HepG2 (cell line): ENCODE results near the gene MYO16. TPM values are rescaled to one million over a fixed set of nuclear protein-coding genes. Genes with fewer than 3 reads are reported as not detected.

ENCODE experiments used
- ATAC-seq: fragments of 200-7000 bp; cut with Tn5 transposase; 3 replicates; pipeline ENCODE4 v1.9.1; 2020; ENCODE audit warnings: mild to moderate bottlenecking, moderate library complexity
- BruUV-seq: library from RNA; stranded (reverse); fragments of 400-500 nt; replicated peaks from 2 replicates; lab custom pipeline; 2021; lab: Mats Ljungman, UMichigan
- CTCF ChIA-PET: fragments of 300-600 bp; formaldehyde crosslinking; extraction: SDS; loops from one replicate; lab custom pipeline; 2021; ENCODE audit warnings: low total read pairs, inconsistent platforms, low intra/inter-chr PET ratio; lab: Yijun Ruan, JAX
- POLR2A ChIA-PET: fragments of 350-600 bp; sonication (Branson Sonifier 250); formaldehyde crosslinking; loops from one replicate; lab custom pipeline; 2020; ENCODE audit warnings: antibody characterized with exemption, inconsistent platforms; lab: Yijun Ruan, JAX
- DNase-seq: peaks from one replicate; pipeline ENCODE4 v3.0.0-alpha.2; 2015; ENCODE audit warnings: low spot score
- FAIRE-seq: peaks from 3 replicates; lab custom pipeline; 2011; peaks lifted over from hg19 to GRCh38; lab: Jason Lieb, UNC
- H2AFZ ChIP-seq: one replicate; pipeline ENCODE4 v1.6.1; 2011; ENCODE audit warnings: low read length, inconsistent platforms
- H3K27ac ChIP-seq: fragments of 300-600 bp; 3 replicates; pipeline ENCODE4 v1.8.0; 2011; ENCODE audit warnings: mixed run types, mild to moderate bottlenecking, mixed read lengths, low read length, inconsistent platforms; ENCODE audit not compliant: insufficient read depth; ENCODE audit errors: extremely low read length
- H3K27me3 ChIP-seq, 2 experiments: fragments of 200-600 bp in 1 of 2; 2 replicates in 1 of 2; 3 replicates in 1 of 2; pipeline versions ENCODE4 v1.6.0 to v1.8.0; 2011; ENCODE audit warnings: low read length in 2 of 2, mild to moderate bottlenecking in 2 of 2, moderate library complexity in 2 of 2, inconsistent platforms in 1 of 2; ENCODE audit not compliant: insufficient read depth in 2 of 2, control insufficient read depth in 1 of 2
- H3K36me3 ChIP-seq, 2 experiments: fragments of 200-600 bp in 1 of 2; replicated peaks in 1 of 2; 2 replicates in 1 of 2; 3 replicates in 1 of 2; pipeline versions ENCODE4 v1.5.1 to v1.8.0; 2011; ENCODE audit warnings: low read length in 2 of 2, inconsistent platforms in 1 of 2; ENCODE audit not compliant: insufficient read depth in 2 of 2, control insufficient read depth in 1 of 2
- H3K4me1 ChIP-seq: 2 replicates; pipeline ENCODE4 v1.5.1; 2012; ENCODE audit warnings: low read length, inconsistent platforms; ENCODE audit not compliant: insufficient read depth
- H3K4me2 ChIP-seq: 2 replicates; pipeline ENCODE4 v1.6.0; 2011; ENCODE audit warnings: low read depth, low read length, inconsistent platforms
- H3K4me3 ChIP-seq, 3 experiments: fragments of 200-600 bp in 1 of 3; sonication (generic), shearing (Covaris generic) in 1 of 3; replicated peaks in 1 of 3; 2 replicates each; pipeline ENCODE4 v1.5.1; 2011 to 2016; ENCODE audit warnings: low read length in 3 of 3, inconsistent platforms in 2 of 3, low read depth in 2 of 3, mild to moderate bottlenecking in 2 of 3, control low read depth in 1 of 3, mixed read lengths in 1 of 3; ENCODE audit not compliant: insufficient read depth in 1 of 3
- H3K79me2 ChIP-seq: one replicate; pipeline ENCODE4 v1.6.1; 2011; ENCODE audit warnings: low read length, inconsistent platforms; ENCODE audit not compliant: insufficient read depth
- H3K9ac ChIP-seq: 2 replicates; pipeline ENCODE4 v1.6.0; 2011; ENCODE audit warnings: mild to moderate bottlenecking, low read depth, low read length, inconsistent platforms; ENCODE audit not compliant: insufficient read depth
- H3K9me3 ChIP-seq: 2 replicates; pipeline ENCODE4 v1.5.1; 2012; ENCODE audit warnings: mild to moderate bottlenecking, low read length
- H4K20me1 ChIP-seq: 2 replicates; pipeline ENCODE4 v1.6.0; 2011; ENCODE audit warnings: inconsistent platforms, mild to moderate bottlenecking, low read length, moderate library complexity; ENCODE audit not compliant: insufficient read depth
- BRD4 ChIP-seq: sonication (generic); formaldehyde crosslinking; IDR thresholded peaks from 2 replicates; pipeline ENCODE4 v1.4.0; 2020; ENCODE audit warnings: missing genetic modification reagents
- GMEB1 ChIP-seq: sonication (generic); formaldehyde crosslinking; IDR thresholded peaks from 2 replicates; pipeline ENCODE4 v1.5.1; 2020; ENCODE audit warnings: missing genetic modification reagents, mild to moderate bottlenecking, borderline replicate concordance
- HES4 ChIP-seq: sonication (generic); formaldehyde crosslinking; IDR thresholded peaks from 2 replicates; pipeline ENCODE4 v1.9.0; 2021; ENCODE audit warnings: mild to moderate bottlenecking, missing genetic modification reagents, borderline replicate concordance
- HMG20A ChIP-seq: IDR thresholded peaks from 2 replicates; pipeline ENCODE4 v1.6.1; 2016; ENCODE audit warnings: borderline replicate concordance
- IKZF4 ChIP-seq: sonication (generic); formaldehyde crosslinking; IDR thresholded peaks from 2 replicates; pipeline ENCODE4 v1.5.1; 2020; ENCODE audit warnings: borderline replicate concordance, mild to moderate bottlenecking, low read depth, missing genetic modification reagents; ENCODE audit errors: not compliant biosample characterization
- MAFF ChIP-seq: IDR thresholded peaks from 2 replicates; pipeline ENCODE4 v1.6.1; 2011; ENCODE audit warnings: low read depth, low read length, improper control_type of control experiment
- MAFK ChIP-seq, 2 experiments: IDR thresholded peaks in 1 of 2; conservative IDR thresholded peaks in 1 of 2; 2 replicates each; pipeline ENCODE4 v1.6.1; 2011; ENCODE audit warnings: improper control_type of control experiment in 2 of 2, low read length in 2 of 2
- MZF1 ChIP-seq: sonication (generic); formaldehyde crosslinking; IDR thresholded peaks from 2 replicates; pipeline ENCODE4 v1.8.1; 2023; ENCODE audit warnings: mild to moderate bottlenecking, missing genetic modification reagents, borderline replicate concordance
- NFE2 ChIP-seq: sonication (generic); formaldehyde crosslinking; IDR thresholded peaks from 2 replicates; pipeline ENCODE4 v1.4.0; 2020; ENCODE audit warnings: missing genetic modification reagents
- PAX8 ChIP-seq: sonication (generic); formaldehyde crosslinking; IDR thresholded peaks from 2 replicates; pipeline ENCODE4 v1.8.0; 2022; ENCODE audit warnings: mild to moderate bottlenecking, missing genetic modification reagents, borderline replicate concordance
- TMF1 ChIP-seq: sonication (generic); formaldehyde crosslinking; IDR thresholded peaks from 2 replicates; pipeline ENCODE4 v1.8.1; 2022; ENCODE audit warnings: low read depth, missing genetic modification reagents
- ZNF12 ChIP-seq: sonication (generic); formaldehyde crosslinking; IDR thresholded peaks from 2 replicates; pipeline ENCODE4 v1.5.0; 2020; ENCODE audit warnings: missing genetic modification reagents
- ZNF512B ChIP-seq: sonication (generic); formaldehyde crosslinking; IDR thresholded peaks from 2 replicates; pipeline ENCODE4 v1.5.1; 2020; ENCODE audit warnings: missing genetic modification reagents, mild to moderate bottlenecking, borderline replicate concordance
- ZNF564 ChIP-seq: sonication (generic); formaldehyde crosslinking; IDR thresholded peaks from 2 replicates; pipeline ENCODE4 v1.8.1; 2023; ENCODE audit warnings: mild to moderate bottlenecking, missing genetic modification reagents
- ZNF737 ChIP-seq: sonication (generic); formaldehyde crosslinking; IDR thresholded peaks from 2 replicates; pipeline ENCODE4 v1.5.0; 2020; ENCODE audit warnings: missing genetic modification reagents, mild to moderate bottlenecking, borderline replicate concordance
- ZNF841 ChIP-seq: sonication (generic); formaldehyde crosslinking; IDR thresholded peaks from 2 replicates; pipeline ENCODE4 v1.8.1; 2023; ENCODE audit warnings: missing genetic modification reagents, borderline replicate concordance
- WGBS: methylation state at CpG from one replicate; pipeline ENCODE4 v1.1.6; 2017; ENCODE audit warnings: low lambda C conversion rate; 5-methylcytosine and 5-hydroxymethylcytosine counted together
- in situ Hi-C: cut with HindIII; loops from 2 replicates; pipeline ENCODE4 v1.10.0; 2017; ENCODE audit warnings: low pct_unique_long_range_greater_than_20kb; ENCODE audit not compliant: extremely low pct_ligation_motif_present
- intact Hi-C: fragments of 100-400 bp; cut with micrococcal nuclease; formaldehyde crosslinking; loops from one replicate; pipeline ENCODE4 v1.10.0; 2022; ENCODE audit not compliant: unreplicated experiment
- polyA plus RNA-seq, 8 experiments: library from polyadenylated mRNA; depleted of rRNA in 3 of 8; stranded (reverse) in 7 of 8; unstranded in 1 of 8; fragments of >200 nt; fragmentation: Illumina TruSeq in 4 of 8; extraction: Trizol in 4 of 8; gene quantifications; 2 replicates each; pipeline versions ENCODE4 v1.2.1 to v1.2.3, GENCODE V29; 2011 to 2016; ENCODE audit warnings: low read depth in 4 of 8, missing spikeins in 1 of 8, mixed read lengths in 1 of 8; ENCODE audit not compliant: insufficient read depth in 1 of 8
- total RNA-seq, 5 experiments: library from RNA; depleted of rRNA; stranded (reverse); fragments of >200 nt; fragmentation: Illumina TruSeq; extraction: Trizol; gene quantifications; 2 replicates each; pipeline ENCODE4 v1.2.3, GENCODE V29; 2016; ENCODE audit warnings: low read depth in 1 of 5

Gene MYO16
- total and polyA plus RNA-seq, 2 of the 13 experiments (the other 11 are each of a cell fraction or from before 2014, with no cell fraction given), result not detected

GRCh38 chr13:108797354-108797753 lies 167.9 kb downstream of the MYO16 start:
- BruUV-seq, result no TSS peak
- in situ Hi-C loops, result no loop called here
- WGBS, result 3% methylated on average over 3 of the region's 3 CpGs
- POLR2A ChIA-PET, result no interaction called here
- no peak overlapping the region for H3K4me3 ChIP-seq
- H2AFZ ChIP-seq, result no peak overlapping the region
- H3K79me2 ChIP-seq, result no peaks in the 10 kb centered on the region
- H4K20me1 ChIP-seq, result no peaks in the 10 kb centered on the region
- no peak for FAIRE-seq
- intact Hi-C loops, result no loop called here
- CTCF ChIA-PET, result no interaction called here
- no peak for DNase-seq
- H3K27me3 ChIP-seq, result no peaks in the 10 kb centered on the region
- H3K4me1 ChIP-seq, result no peaks in the 10 kb centered on the region
- H3K9ac ChIP-seq, result no peak overlapping the region
- H3K9me3 ChIP-seq, result peaks cover 21% of the 10 kb centered on the region
- no peak overlapping the region for H3K27ac ChIP-seq
- 0 out of 2 replicates have a peak, but pooled peaks have one; percentile 31 for TF ChIP-seq MAFF
- no peak for TF ChIP-seq GMEB1
- peak; percentile 50 to 65; a peak in 3 of 4 replicates for TF ChIP-seq MAFK (conservative IDR thresholded peaks at IDR 0.05 in 1 of 2, IDR thresholded peaks at IDR 0.05 in 1 of 2; ENCODE audit: low read length in 2 of 2)
- H3K4me2 ChIP-seq, result no peak overlapping the region
- no peaks in the 10 kb centered on the region for H3K36me3 ChIP-seq
- no peak for ATAC-seq

GRCh38 chr13:108807841-108808240 lies 178.4 kb downstream of the MYO16 start:
- H3K9ac ChIP-seq, result no peak overlapping the region
- no peaks in the 10 kb centered on the region for H3K27me3 ChIP-seq
- no peak overlapping the region for H2AFZ ChIP-seq
- intact Hi-C loops, result no loop called here
- H3K4me3 ChIP-seq, result no peak overlapping the region
- no peaks in the 10 kb centered on the region for H3K79me2 ChIP-seq
- CTCF ChIA-PET, result no interaction called here
- in situ Hi-C loops, result no loop called here
- H3K27ac ChIP-seq, result no peak overlapping the region
- no peaks in the 10 kb centered on the region; the same call in 1 of the 2 replicates for H4K20me1 ChIP-seq
- H3K4me1 ChIP-seq, result no peaks in the 10 kb centered on the region
- BruUV-seq, result no TSS peak
- peaks cover 19% of the 10 kb centered on the region; the same call in 1 of the 2 replicates for H3K9me3 ChIP-seq
- ATAC-seq (no peak), FAIRE-seq (no peak), DNase-seq (no peak)
- POLR2A ChIA-PET, result no interaction called here
- H3K4me2 ChIP-seq, result no peak overlapping the region
- H3K36me3 ChIP-seq, result no peaks in the 10 kb centered on the region
- TF ChIP-seq HMG20A (no peak), ZNF737 (CRISPR knock-in tag) (no peak), PAX8 (CRISPR knock-in tag) (no peak), NFE2 (CRISPR knock-in tag) (no peak), ZNF564 (CRISPR knock-in tag) (no peak), ZNF841 (no peak), BRD4 (CRISPR knock-in tag) (no peak), HES4 (CRISPR knock-in tag) (no peak), TMF1 (CRISPR knock-in tag) (no peak), ZNF12 (CRISPR knock-in tag) (no peak), MZF1 (CRISPR knock-in tag) (no peak), ZNF512B (CRISPR knock-in tag) (no peak), IKZF4 (CRISPR knock-in tag) (no peak)
